ENCODE data around the gene RPRML. TPM values are rescaled to one million over a fixed set of nuclear protein-coding genes. Genes with fewer than 3 reads are reported as not detected.

The RPRML gene
- total RNA-seq, 2 donors from 2014 or later, result 2.2 TPM; not detected in 1

GRCh38 chr17:46940692-46941404, 38.2 kb downstream of the RPRML start:
- Histone ChIP-seq H3K4me1 (replicated peaks) (peaks cover 6% of the 10 kb centered on the region), H3K36me3 (peaks cover 3 to 9% of the 10 kb centered on the region in 2 donors), H3K9me3 (no peaks in the 10 kb centered on the region), H3K27ac (no peak overlapping the region), H3K4me3 (no peak overlapping the region), H3K27me3 (replicated peaks; ENCODE audit: insufficient read depth) (no peaks in the 10 kb centered on the region)
- DNase-seq (ENCODE audit: low spot score), result peak; percentile 60
- WGBS, result 36% methylated on average over 7 of the region's 7 CpGs
- TF ChIP-seq, protein P1, sequence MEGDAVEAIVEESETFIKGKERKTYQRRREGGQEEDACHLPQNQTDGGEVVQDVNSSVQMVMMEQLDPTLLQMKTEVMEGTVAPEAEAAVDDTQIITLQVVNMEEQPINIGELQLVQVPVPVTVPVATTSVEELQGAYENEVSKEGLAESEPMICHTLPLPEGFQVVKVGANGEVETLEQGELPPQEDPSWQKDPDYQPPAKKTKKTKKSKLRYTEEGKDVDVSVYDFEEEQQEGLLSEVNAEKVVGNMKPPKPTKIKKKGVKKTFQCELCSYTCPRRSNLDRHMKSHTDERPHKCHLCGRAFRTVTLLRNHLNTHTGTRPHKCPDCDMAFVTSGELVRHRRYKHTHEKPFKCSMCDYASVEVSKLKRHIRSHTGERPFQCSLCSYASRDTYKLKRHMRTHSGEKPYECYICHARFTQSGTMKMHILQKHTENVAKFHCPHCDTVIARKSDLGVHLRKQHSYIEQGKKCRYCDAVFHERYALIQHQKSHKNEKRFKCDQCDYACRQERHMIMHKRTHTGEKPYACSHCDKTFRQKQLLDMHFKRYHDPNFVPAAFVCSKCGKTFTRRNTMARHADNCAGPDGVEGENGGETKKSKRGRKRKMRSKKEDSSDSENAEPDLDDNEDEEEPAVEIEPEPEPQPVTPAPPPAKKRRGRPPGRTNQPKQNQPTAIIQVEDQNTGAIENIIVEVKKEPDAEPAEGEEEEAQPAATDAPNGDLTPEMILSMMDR (IDR thresholded peaks at IDR 0.05), result peak; percentile 26 to 72 (median 58)
- no peak for TF ChIP-seq POLR2AphosphoS5 (IDR thresholded peaks at IDR 0.05)
- TF ChIP-seq POLR2A (IDR thresholded peaks at IDR 0.05), result no peak
- intact Hi-C loops (cut with DNase I), result loop anchor here (5.0 kb wide), 2 partner anchors 61 to 99 kb away; no protein-coding TSS in a partner anchor

GRCh38 chr17:46935658-46936266, 43.3 kb downstream of the RPRML start:
- Histone ChIP-seq H3K27me3 (replicated peaks; ENCODE audit: insufficient read depth) (no peaks in the 10 kb centered on the region), H3K4me3 (no peak overlapping the region), H3K36me3 (peaks cover 9 to 43% of the 10 kb centered on the region in 2 donors), H3K4me1 (replicated peaks) (no peaks in the 10 kb centered on the region), H3K27ac (no peak overlapping the region), H3K9me3 (no peaks in the 10 kb centered on the region)
- no peak for DNase-seq (ENCODE audit: low spot score)
- no peak for TF ChIP-seq POLR2A (IDR thresholded peaks at IDR 0.05)
- TF ChIP-seq, protein P1 (IDR thresholded peaks at IDR 0.05), result no peak
- no peak for TF ChIP-seq POLR2AphosphoS5 (IDR thresholded peaks at IDR 0.05)
- 78% methylated on average over 7 of the region's 7 CpGs for WGBS
- intact Hi-C loops (cut with DNase I), result no loop called here

GRCh38 chr17:46931596-46931995, 47.5 kb downstream of the RPRML start:
- Histone ChIP-seq H3K36me3 (peaks cover 9 to 47% of the 10 kb centered on the region in 2 donors), H3K27me3 (replicated peaks; ENCODE audit: insufficient read depth) (no peaks in the 10 kb centered on the region), H3K9me3 (no peaks in the 10 kb centered on the region), H3K4me1 (replicated peaks) (no peaks in the 10 kb centered on the region), H3K4me3 (no peak overlapping the region), H3K27ac (no peak overlapping the region)
- DNase-seq (ENCODE audit: low spot score), result no peak
- TF ChIP-seq POLR2AphosphoS5 (IDR thresholded peaks at IDR 0.05), result no peak
- WGBS, result 84% methylated on average over 4 of the region's 4 CpGs
- intact Hi-C loops (cut with DNase I), result no loop called here

GRCh38 chr17:46930051-46930450, 49.0 kb downstream of the RPRML start:
- Histone ChIP-seq H3K36me3 (peaks cover 6 to 38% of the 10 kb centered on the region in 2 donors), H3K4me3 (no peak overlapping the region), H3K9me3 (no peaks in the 10 kb centered on the region), H3K27me3 (replicated peaks; ENCODE audit: insufficient read depth) (no peaks in the 10 kb centered on the region), H3K27ac (no peak overlapping the region), H3K4me1 (replicated peaks) (no peaks in the 10 kb centered on the region)
- DNase-seq (ENCODE audit: low spot score), result no peak
- TF ChIP-seq POLR2AphosphoS5 (IDR thresholded peaks at IDR 0.05) (no peak), POLR2A (IDR thresholded peaks at IDR 0.05) (no peak)
- TF ChIP-seq, protein P1 (IDR thresholded peaks at IDR 0.05), result no peak
- WGBS, result 86% methylated on average over 4 of the region's 4 CpGs
- intact Hi-C loops (cut with DNase I), result no loop called here

DNA sequence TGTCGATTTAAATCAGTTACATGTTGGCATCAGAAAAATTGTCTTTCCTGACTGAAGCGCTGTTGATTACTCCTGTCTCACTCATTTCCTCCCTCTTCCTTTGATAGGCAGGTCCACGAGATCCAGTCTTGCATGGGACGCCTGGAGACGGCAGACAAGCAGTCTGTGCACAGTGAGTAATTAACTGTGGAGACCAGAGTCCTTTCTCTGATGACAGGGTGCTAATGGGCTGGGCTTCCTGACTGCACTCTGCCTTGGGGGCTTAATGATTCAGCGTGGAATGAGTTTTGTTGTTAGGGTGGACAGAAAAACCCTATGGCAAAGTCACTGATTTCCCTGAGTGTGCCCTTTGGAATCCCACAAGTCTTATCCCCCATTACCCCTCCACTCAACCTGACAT, 49.6 kb downstream of the RPRML start:
- intact Hi-C loops (cut with DNase I), result no loop called here
- DNase-seq (ENCODE audit: low spot score), result no peak
- no peaks in the 10 kb centered on the region for H3K4me1 ChIP-seq (replicated peaks)
- no peaks in the 10 kb centered on the region for H3K9me3 ChIP-seq
- 75% methylated on average over 6 of the region's 6 CpGs for WGBS
- H3K4me3 ChIP-seq, result no peak overlapping the region
- TF ChIP-seq, protein P1 (IDR thresholded peaks at IDR 0.05), result no peak
- no peak for TF ChIP-seq POLR2A (IDR thresholded peaks at IDR 0.05)
- no peak for TF ChIP-seq POLR2AphosphoS5 (IDR thresholded peaks at IDR 0.05)
- no peaks in the 10 kb centered on the region for H3K27me3 ChIP-seq (replicated peaks; ENCODE audit: insufficient read depth)
- peaks cover 6 to 31% of the 10 kb centered on the region in 2 donors for H3K36me3 ChIP-seq
- no peak overlapping the region for H3K27ac ChIP-seq
